Measurements from ENCODE around the gene NKD1.

Gene NKD1

GRCh38 chr16:50679676-50680555 lies 131.7 kb downstream of the NKD1 start:
- DNase-seq = no peak

- no peak for DNase-seq
These were observed 132.3 kb downstream of the NKD1 start for GRCh38 chr16:50680556-50680893.

- no peak for DNase-seq
These were observed 133.1 kb downstream of the NKD1 start, which contains the start of gene SNX20 for GRCh38 chr16:50681021-50681885. Gene SNX20, minus strand, starts transcription at chr16:50681312. Its CDS starts 3,786 bp downstream, at chr16:50677526.

- DNase-seq = no peak
These were observed 135.6 kb downstream of the NKD1 start for GRCh38 chr16:50683689-50684374.

- no peak for DNase-seq
These were observed 136.7 kb downstream of the NKD1 start for GRCh38 chr16:50684823-50685461.

- DNase-seq = no peak
These were observed 137.4 kb downstream of the NKD1 start for GRCh38 chr16:50685462-50686063.

- no peak for DNase-seq
These were observed 139.9 kb downstream of the NKD1 start for GRCh38 chr16:50688083-50688482.

- DNase-seq = no peak
These were observed 140.7 kb downstream of the NKD1 start for GRCh38 chr16:50688867-50689266.

- no peak for DNase-seq
These were observed 142.0 kb downstream of the NKD1 start for GRCh38 chr16:50690177-50690576.

GRCh38 chr16:50692644-50692998 lies 144.4 kb downstream of the NKD1 start:
- no peak for DNase-seq

GRCh38 chr16:50692999-50693781 lies 145.0 kb downstream of the NKD1 start, which contains the start of gene NOD2:
Gene NOD2, plus strand, starts transcription at chr16:50693606. Its CDS starts 5,890 bp downstream, at chr16:50699496.
- DNase-seq = no peak

- DNase-seq = no peak
These were observed 146.0 kb downstream of the NKD1 start for GRCh38 chr16:50694206-50694605.

- peak in 1 of 2 donors; percentile 14 for DNase-seq
These were observed 147.1 kb downstream of the NKD1 start for GRCh38 chr16:50695017-50696000.

GRCh38 chr16:50696126-50696525 lies 147.9 kb downstream of the NKD1 start:
- DNase-seq = no peak

- DNase-seq = no peak
These were observed 148.6 kb downstream of the NKD1 start for GRCh38 chr16:50696575-50697420.

GRCh38 chr16:50697421-50697715 lies 149.2 kb downstream of the NKD1 start:
- DNase-seq = no peak

- peak in 1 of 2 donors; percentile 43 for DNase-seq
These were observed 149.9 kb downstream of the NKD1 start for GRCh38 chr16:50697881-50698767.
